GM19395 (cell line): Measurements from ENCODE around the gene RNF41.

Experiments used
- ATAC-seq: cut with Tn5 transposase; IDR thresholded peaks from one replicate; pipeline ENCODE4 v1.9.1; 2021; ENCODE audit warnings: mild to moderate bottlenecking, moderate library complexity; ENCODE audit not compliant: unreplicated experiment

Gene RNF41

DNA sequence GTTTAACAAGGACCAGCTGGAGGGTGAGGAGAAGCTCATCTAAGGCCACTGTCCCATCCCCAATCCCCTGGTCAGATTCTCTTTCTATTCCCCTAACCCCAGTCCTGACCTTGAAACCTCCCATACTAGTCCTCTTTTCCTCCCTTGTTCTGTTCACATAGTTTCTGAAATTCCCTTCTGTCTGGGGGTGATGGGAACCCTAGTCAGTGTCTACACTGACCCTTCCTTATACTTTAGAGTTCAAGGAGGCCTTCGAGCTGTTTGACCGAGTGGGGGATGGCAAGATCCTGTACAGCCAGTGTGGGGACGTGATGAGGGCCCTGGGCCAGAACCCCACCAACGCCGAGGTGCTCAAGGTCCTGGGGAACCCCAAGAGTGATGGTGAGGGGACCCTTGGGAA is 66.9 kb downstream of the RNF41 start:
- ATAC-seq = no peak

DNA sequence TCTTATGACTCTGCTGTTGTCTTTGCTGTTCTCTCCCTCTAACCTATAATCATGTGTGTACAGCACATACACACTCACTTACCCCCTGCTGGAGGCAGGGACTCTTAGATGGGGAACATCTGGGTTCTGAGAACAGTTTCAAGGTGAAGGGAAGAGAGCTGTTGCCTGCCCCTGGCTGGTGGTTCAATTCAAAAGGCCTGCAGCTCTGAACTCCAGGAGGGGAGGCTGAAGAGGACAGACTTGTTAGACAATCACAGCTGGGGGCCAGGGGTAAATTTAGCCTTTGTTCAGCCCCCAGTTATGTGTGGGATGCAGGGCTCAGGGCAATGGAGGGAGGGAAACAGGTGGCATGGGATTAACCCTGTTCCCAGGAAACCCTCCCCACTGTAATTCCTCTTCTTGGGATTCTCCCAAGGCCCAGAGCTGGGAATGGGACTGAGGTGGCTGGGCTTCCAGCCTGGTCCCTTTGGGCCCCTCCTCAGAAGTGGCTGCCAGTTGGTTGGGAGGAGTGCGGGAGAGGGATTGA is 67.4 kb downstream of the RNF41 start:
- ATAC-seq = no peak

DNA sequence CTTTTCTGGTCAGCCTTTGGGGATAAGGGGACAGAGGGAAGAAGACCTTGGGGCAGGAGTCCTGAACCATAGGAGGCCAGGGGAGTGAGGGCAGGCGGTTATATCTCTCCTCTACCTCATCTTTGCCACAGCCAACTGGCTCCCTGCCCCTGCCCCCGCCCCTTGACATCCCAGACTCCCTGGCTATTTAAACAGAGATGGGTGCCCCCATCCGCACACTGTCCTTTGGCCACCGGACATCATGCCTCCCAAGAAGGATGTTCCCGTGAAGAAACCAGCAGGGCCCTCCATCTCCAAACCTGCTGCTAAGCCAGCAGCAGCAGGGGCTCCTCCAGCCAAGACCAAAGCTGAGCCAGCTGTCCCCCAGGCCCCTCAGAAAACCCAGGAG is 68.0 kb downstream of the RNF41 start:
- ATAC-seq = no peak

DNA sequence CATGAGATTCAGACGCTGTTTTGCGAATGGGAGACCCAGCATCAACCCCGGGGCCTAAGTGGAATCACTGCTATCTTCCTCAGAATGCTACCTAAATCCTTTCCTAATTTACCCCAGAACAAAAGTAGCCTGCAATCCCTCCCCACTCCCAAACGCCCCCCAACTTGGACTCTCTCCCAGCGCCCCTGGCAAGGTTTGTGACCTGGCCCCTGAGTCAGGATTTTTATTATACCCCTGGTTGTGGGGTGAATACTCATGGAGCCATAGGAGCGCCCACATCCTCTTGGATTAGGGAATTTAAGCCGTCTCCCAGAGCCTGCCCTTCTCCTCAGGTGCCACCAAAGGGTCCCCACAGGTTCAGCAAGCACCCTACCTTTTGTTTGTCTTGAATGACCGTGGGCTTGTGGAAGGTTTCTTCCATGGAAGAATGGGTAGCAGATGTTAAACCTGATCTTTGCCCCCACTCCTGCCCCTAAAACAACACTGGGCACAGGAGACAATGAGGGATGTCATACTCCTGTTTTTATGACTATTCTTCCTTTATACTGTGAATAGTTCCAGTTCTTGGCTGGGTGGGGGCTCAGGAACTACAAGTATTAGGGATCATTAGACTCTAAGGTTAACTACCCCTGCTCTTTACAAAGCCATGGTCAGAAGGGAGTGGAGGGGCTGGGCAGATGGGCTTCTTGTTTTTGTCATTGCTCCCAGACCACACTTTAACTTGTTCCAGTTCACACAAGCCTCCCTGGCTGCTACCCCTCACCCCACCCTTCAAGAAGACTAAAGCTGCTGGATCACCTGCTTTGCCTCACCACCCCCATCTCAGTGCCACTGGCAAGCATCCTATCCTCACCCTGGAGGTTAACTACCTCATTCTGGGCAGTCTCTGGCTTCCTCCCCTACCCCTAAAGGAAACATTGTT is 68.7 kb downstream of the RNF41 start:
- ATAC-seq = no peak
